HUES48 (cell line): ENCODE results near the gene JADE2.

ENCODE experiments used
- H3K27ac ChIP-seq: one replicate; pipeline ENCODE4 v1.7.0; 2013; ENCODE audit warnings: low read depth, low read length, inconsistent platforms
- H3K27me3 ChIP-seq: 2 replicates; pipeline ENCODE4 v1.6.1; 2013; ENCODE audit warnings: mild to moderate bottlenecking, low read length; ENCODE audit not compliant: control insufficient read depth, insufficient read depth
- H3K36me3 ChIP-seq: 2 replicates; pipeline ENCODE4 v1.6.1; 2013; ENCODE audit warnings: low read length; ENCODE audit not compliant: control insufficient read depth, insufficient read depth
- H3K4me1 ChIP-seq: 2 replicates; pipeline ENCODE4 v1.6.1; 2013; ENCODE audit warnings: mild to moderate bottlenecking, low read length; ENCODE audit not compliant: control insufficient read depth, insufficient read depth
- H3K4me3 ChIP-seq: 2 replicates; pipeline ENCODE4 v1.5.1; 2013; ENCODE audit warnings: mild to moderate bottlenecking, low read depth, low read length
- H3K9ac ChIP-seq: 2 replicates; pipeline ENCODE4 v1.6.1; 2013; ENCODE audit warnings: mild to moderate bottlenecking, low read depth, low read length, moderate library complexity
- H3K9me3 ChIP-seq: 2 replicates; pipeline ENCODE4 v1.6.1; 2013; ENCODE audit warnings: low read length; ENCODE audit not compliant: control insufficient read depth, insufficient read depth

Gene JADE2

DNA sequence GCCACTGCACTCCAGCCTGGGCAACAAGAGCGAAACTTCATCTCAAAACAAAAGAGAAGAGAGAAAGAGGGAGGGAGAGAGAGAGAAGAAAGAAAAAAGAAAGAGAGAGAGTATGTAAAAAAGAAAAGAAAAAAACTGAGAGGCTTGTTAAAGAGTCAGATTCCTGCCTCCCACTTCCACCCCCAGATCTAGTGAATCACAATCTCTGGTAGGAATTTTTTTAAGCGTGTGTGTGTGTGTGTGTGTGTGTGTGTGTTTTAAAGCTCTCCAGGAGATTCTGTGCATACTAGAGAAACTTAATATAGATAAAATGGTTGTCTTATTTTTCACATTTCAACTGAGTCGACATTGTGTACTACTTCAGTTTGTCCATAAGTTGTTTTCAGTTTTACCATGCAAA is 75.1 kb downstream of the JADE2 start:
- Histone ChIP-seq H3K27ac (no peak overlapping the region), H3K36me3 (peaks cover 16% of the 10 kb centered on the region)

DNA sequence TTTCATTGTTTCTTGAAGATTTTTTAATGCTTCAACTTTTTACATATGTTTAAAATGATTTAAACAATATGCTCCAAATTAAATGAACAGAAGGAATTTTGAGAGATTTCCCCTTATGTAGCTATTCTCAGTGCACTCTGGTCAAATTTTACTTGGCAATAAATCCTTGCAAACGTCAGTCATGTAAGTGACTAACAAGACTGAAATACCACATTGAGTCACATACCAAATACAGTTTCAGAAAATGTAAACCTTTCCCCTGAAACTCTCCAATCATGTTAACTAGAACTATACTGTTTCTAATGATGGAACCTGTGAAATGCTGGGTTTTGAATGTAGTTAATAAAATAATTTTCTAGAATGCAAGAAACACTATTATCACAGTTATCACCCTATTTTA is 77.6 kb downstream of the JADE2 start:
- no peak overlapping the region for H3K4me3 ChIP-seq
- no peaks in the 10 kb centered on the region for H3K27me3 ChIP-seq
- H3K27ac ChIP-seq = no peak overlapping the region
- peaks cover 38% of the 10 kb centered on the region for H3K36me3 ChIP-seq
- no peaks in the 10 kb centered on the region for H3K4me1 ChIP-seq
- H3K9ac ChIP-seq = no peak overlapping the region
- no peaks in the 10 kb centered on the region for H3K9me3 ChIP-seq

More for the DNA sequence above, 75.1 kb downstream of the JADE2 start:
- Histone ChIP-seq H3K9ac (no peak overlapping the region), H3K4me1 (0 out of 2 replicates have a peak, but pooled peaks cover 5% of the 10 kb centered on the region), H3K9me3 (no peaks in the 10 kb centered on the region), H3K27me3 (no peaks in the 10 kb centered on the region), H3K4me3 (no peak overlapping the region)

DNA sequence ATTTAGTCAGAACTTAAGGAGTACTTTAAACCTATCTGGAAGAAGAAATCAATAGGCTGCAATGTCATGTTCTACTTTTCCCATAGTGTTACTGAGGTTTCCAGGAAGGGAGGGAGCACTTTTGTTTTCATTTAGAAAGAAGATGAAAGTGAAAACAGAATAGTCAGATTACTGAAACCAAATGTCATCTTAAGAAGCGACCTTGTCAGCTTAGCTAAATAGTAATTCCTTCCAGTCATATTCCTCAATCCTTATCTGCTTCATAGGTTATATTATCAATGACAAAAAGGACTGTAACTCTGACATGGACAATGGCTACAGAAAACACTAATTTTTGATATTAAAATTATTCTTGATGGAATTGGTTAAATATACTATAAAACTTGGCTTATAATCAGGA is 79.4 kb downstream of the JADE2 start:
- Histone ChIP-seq H3K9me3 (no peaks in the 10 kb centered on the region), H3K27me3 (no peaks in the 10 kb centered on the region), H3K4me1 (no peaks in the 10 kb centered on the region), H3K27ac (no peak overlapping the region), H3K9ac (no peak overlapping the region), H3K4me3 (no peak overlapping the region), H3K36me3 (peaks cover 55% of the 10 kb centered on the region)

DNA sequence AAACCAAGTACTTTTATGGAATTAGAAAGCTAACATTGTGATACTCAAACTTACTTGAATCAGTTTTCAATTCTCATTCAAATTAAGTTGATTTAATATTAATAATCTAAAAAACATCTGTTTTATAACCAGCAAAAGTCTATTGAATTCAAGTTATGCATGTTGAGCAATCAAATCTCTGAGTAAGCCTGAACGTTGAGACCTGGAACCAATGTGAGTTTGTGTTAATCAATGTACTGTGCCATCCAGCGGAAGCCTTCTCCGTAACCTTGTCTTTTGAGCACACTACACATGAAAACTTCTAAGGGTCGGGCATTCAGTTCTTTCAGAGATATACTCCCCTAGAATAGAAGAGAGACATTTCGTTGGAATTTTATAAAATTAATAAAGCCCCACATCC is 81.3 kb downstream of the JADE2 start:
- no peak overlapping the region for H3K9ac ChIP-seq
- H3K27ac ChIP-seq = no peak overlapping the region
- H3K4me3 ChIP-seq = no peak overlapping the region
- H3K36me3 ChIP-seq = peaks cover 67% of the 10 kb centered on the region
- H3K9me3 ChIP-seq = no peaks in the 10 kb centered on the region
- no peaks in the 10 kb centered on the region for H3K4me1 ChIP-seq
- no peaks in the 10 kb centered on the region for H3K27me3 ChIP-seq

DNA sequence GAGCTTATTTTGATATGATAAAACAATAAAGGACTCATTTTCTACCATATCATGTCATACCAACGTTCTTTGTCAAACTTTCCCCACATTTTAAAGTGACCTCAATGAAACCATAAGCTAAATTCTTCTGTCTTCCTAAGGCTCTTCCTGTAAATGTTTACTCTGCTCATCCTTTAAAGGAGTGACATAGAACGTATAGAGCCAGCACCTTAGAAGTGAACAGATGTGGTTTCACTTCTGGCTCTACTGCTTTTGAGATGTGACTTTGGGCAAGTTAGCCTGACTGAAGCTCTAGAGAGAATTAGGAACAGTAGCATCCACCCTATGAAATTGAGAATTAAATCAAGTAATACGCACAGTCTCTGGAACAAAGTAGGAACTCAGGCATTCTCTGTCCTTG is 83.1 kb downstream of the JADE2 start:
- Histone ChIP-seq H3K27me3 (no peaks in the 10 kb centered on the region), H3K4me3 (no peak overlapping the region), H3K27ac (no peak overlapping the region), H3K9me3 (no peaks in the 10 kb centered on the region), H3K4me1 (no peaks in the 10 kb centered on the region; the same call in 1 of the 2 replicates), H3K9ac (no peak overlapping the region), H3K36me3 (peaks cover 78% of the 10 kb centered on the region)

DNA sequence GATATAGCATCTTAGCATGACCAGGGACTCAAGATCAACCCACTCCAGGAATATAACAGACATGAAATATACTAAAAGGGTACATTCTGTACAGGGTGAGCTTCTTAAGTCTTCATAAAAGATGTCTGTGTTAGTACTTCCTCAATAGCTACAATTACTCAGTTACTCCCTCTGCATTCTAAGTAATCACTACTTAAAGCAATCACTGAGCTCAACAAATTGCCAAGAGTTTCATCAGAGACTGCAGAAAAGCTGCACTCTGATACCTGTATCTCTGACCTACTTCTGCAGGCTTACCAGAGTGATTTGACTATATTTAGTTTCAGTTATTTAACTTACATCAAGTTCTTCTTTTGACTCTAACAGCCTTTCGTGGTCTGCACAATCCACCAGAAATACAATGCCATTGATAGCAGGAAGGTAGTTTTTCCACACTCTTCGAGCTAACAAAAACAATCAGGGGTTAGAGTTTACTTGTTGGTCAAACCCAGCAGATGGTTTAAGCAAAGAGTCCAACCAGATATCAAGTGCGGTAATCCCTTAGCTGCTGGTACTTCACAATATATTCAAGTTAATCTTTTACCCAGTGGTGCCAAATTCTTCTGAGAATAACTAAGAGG is 83.9 kb downstream of the JADE2 start:
- no peaks in the 10 kb centered on the region for H3K27me3 ChIP-seq
- no peak overlapping the region for H3K27ac ChIP-seq
- peaks cover 75% of the 10 kb centered on the region for H3K36me3 ChIP-seq
- no peaks in the 10 kb centered on the region for H3K9me3 ChIP-seq
- H3K4me1 ChIP-seq = no peaks in the 10 kb centered on the region; the same call in 1 of the 2 replicates
- no peak overlapping the region for H3K9ac ChIP-seq
- H3K4me3 ChIP-seq = no peak overlapping the region

DNA sequence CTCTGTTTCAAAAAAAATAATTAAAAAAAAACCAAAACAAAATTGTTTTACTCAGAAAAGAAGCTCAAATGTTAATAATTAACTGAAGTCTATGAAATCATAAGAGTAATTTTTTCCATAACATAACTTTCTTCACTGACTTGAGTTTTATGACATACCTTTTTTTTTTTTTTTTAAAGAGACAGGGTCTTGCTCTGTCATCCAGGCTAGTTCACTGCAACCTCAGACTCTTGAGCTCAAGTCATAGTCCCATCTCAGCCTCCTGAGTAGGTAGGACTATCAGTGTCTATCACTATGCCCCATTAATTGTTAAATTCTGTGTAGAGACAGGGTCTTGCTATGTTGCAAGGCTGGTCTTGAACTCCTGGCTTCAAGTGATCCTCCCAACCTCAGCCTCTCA is 85.3 kb downstream of the JADE2 start:
- Histone ChIP-seq H3K36me3 (peaks cover 63% of the 10 kb centered on the region), H3K27ac (no peak overlapping the region)

DNA sequence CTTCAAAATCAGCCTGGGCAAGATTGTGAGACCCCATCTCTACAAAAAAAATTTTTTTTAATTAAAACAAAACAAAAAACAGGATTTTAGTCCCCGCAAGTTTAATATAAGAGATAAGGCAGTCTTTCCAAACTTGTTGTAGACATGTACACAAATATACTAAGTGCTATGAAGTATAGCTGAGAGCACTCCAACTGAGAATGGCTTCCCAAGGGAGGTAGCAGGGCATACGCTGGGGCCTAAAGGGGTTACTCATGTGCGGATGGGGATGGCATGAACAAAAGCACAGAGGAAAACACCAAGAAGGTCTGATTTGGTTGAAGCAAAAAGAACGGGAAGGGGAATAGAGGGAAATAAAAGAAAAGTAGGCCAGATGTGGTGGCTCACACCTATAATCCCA is 86.0 kb downstream of the JADE2 start:
- Histone ChIP-seq H3K9ac (no peak overlapping the region), H3K4me1 (no peaks in the 10 kb centered on the region; the same call in 1 of the 2 replicates), H3K27me3 (no peaks in the 10 kb centered on the region), H3K4me3 (no peak overlapping the region), H3K27ac (no peak overlapping the region), H3K9me3 (no peaks in the 10 kb centered on the region), H3K36me3 (peaks cover 58% of the 10 kb centered on the region)

More for the DNA sequence above, 85.3 kb downstream of the JADE2 start:
- Histone ChIP-seq H3K4me3 (no peak overlapping the region), H3K27me3 (no peaks in the 10 kb centered on the region), H3K9ac (no peak overlapping the region), H3K9me3 (no peaks in the 10 kb centered on the region), H3K4me1 (no peaks in the 10 kb centered on the region; the same call in 1 of the 2 replicates)

DNA sequence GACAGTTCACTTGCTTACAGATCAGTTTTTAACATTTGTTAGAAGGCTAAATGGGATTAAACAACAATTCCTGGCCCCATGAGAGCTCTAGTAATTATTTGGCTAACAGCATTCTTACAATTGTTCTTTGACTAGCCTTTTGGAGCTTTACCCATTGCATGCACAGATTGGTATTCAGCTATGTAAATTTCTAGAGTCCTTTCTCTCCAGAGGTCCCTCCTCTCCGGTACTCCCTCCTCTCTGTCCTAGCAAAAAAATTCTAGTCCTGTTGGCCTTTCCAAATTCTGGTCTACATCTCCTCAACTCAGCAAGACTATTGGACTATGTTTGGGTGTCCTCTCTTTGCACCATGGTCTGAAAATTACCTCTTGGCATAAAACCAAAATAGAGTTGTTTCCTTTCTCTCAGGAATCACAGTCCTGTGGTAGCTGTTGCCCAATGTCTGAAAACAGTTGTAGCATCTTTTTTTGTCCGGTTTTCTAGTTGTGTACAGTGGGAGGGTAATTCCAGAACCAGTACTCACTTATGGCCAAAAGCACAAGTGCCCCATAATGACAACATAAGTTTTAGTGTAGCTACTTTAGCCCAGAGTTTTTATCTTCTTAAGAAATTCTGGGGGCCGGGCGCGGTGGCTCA is 89.1 kb downstream of the JADE2 start:
- H3K27ac ChIP-seq = no peak overlapping the region
- H3K9me3 ChIP-seq = no peaks in the 10 kb centered on the region
- no peaks in the 10 kb centered on the region; the same call in 1 of the 2 replicates for H3K4me1 ChIP-seq
- H3K36me3 ChIP-seq = peaks cover 44% of the 10 kb centered on the region
- no peak overlapping the region for H3K9ac ChIP-seq
- no peaks in the 10 kb centered on the region for H3K27me3 ChIP-seq
- no peak overlapping the region for H3K4me3 ChIP-seq

DNA sequence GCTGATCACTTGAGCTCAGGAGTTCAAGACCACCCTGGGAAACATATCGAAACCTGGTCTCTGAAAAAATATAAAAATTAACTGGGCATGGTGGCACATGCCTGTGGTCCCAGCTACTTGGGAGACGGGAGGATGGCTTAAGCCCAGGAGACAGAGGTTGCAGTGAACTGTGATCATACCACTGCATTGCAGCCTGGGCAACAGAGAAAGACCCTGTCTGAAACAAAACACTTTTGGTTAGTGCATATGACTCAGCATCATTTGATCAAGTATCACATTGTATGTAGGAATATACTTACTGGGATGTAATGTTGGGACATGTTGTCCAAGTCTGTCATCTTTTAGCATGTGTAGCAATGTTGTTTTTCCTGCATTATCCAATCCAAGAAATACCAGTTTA is 95.2 kb downstream of the JADE2 start:
- Histone ChIP-seq H3K4me1 (no peaks in the 10 kb centered on the region), H3K9me3 (no peaks in the 10 kb centered on the region), H3K4me3 (no peak overlapping the region), H3K9ac (no peak overlapping the region), H3K36me3 (peaks cover 38% of the 10 kb centered on the region), H3K27me3 (no peaks in the 10 kb centered on the region), H3K27ac (no peak overlapping the region)

DNA sequence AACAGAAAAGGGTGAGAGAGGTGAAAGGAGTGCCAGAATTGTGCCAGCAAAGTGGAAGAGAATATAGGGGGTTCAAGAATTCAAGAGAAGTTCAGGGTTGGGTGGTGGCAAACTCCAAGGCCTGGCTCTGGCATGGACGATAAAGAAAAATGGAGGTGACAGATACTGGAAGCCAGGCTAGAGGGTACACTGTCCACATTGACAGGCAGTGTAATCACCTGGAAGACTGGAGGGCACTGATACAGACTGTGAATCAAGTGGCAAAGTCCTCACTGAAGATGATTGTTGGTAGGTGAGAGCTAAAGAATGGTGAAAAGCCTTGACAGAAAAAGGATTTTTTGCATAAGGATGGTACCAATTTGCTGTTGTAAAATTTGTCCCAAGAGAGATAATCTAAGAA is 100.1 kb downstream of the JADE2 start:
- Histone ChIP-seq H3K9me3 (no peaks in the 10 kb centered on the region), H3K27ac (no peak overlapping the region), H3K27me3 (no peaks in the 10 kb centered on the region), H3K9ac (no peak overlapping the region), H3K36me3 (peaks cover 14% of the 10 kb centered on the region), H3K4me3 (no peak overlapping the region), H3K4me1 (no peaks in the 10 kb centered on the region)
